Urinary bladder (tissue), 4 donors: ENCODE measurements around the gene KCNMA1. TPM values are rescaled to one million over a fixed set of nuclear protein-coding genes. Genes with fewer than 3 reads are reported as not detected.
"Not testable (repeated sequence)": the region's sequence is repeated elsewhere in the genome, so short reads cannot be mapped to it uniquely, and the experiment has no call there.

Source experiments
- DNase-seq: peaks from one replicate; pipeline ENCODE4 v3.0.0-alpha.2; 2015; ENCODE audit errors: extremely low spot score
- H3K27ac ChIP-seq: one replicate; pipeline ENCODE4 v1.5.1; 2013; ENCODE audit warnings: low read depth, mild to moderate bottlenecking, moderate library complexity
- H3K36me3 ChIP-seq: one replicate; pipeline ENCODE4 v1.6.1; 2013; ENCODE audit warnings: mild to moderate bottlenecking, moderate library complexity; ENCODE audit not compliant: insufficient read depth
- H3K4me1 ChIP-seq: one replicate; pipeline ENCODE4 v1.6.1; 2013; ENCODE audit warnings: mild to moderate bottlenecking, moderate library complexity; ENCODE audit not compliant: insufficient read depth
- H3K4me3 ChIP-seq: one replicate; pipeline ENCODE4 v1.5.1; 2013; ENCODE audit warnings: low read depth, low read length
- WGBS: extraction: QIAGEN DNeasy Blood & Tissue Kit; methylation state at CpG from one replicate; pipeline ENCODE4 v1.1.7; 2013; 5-methylcytosine and 5-hydroxymethylcytosine counted together
- polyA plus RNA-seq: library from polyadenylated mRNA; stranded (reverse); fragments of 200-250 nt; gene quantifications from one replicate; pipeline ENCODE4 v1.2.3, GENCODE V29; 2013
- total RNA-seq: library from RNA; depleted of rRNA; stranded (reverse); fragments of >200 nt; gene quantifications from one replicate; pipeline ENCODE4 v1.2.3, GENCODE V29; 2014
- donor health status: healthy with polysubstance abuse.
- donor health status: healthy.

The KCNMA1 gene
- total and polyA plus RNA-seq, 2 donors, result 105 to 107 TPM

- WGBS, result 94% methylated on average over 2 of the region's 2 CpGs
- no peak overlapping the region for H3K4me3 ChIP-seq
Measured at GRCh38 chr10:77673101-77673500, 35.5 kb upstream of the KCNMA1 start.

GRCh38 chr10:77671594-77672252 lies 34.1 kb upstream of the KCNMA1 start:
- H3K27ac ChIP-seq, result no peak overlapping the region
- WGBS, result 81% methylated on average over 10 of the region's 10 CpGs
- no peaks in the 10 kb centered on the region for H3K36me3 ChIP-seq
- H3K4me1 ChIP-seq, result no peaks in the 10 kb centered on the region
- DNase-seq, result no peak
- H3K4me3 ChIP-seq, result no peak overlapping the region

More at GRCh38 chr10:77673101-77673500, 35.5 kb upstream of the KCNMA1 start:
- DNase-seq, result no peak
- Histone ChIP-seq H3K4me1 (no peaks in the 10 kb centered on the region), H3K27ac (no peak overlapping the region), H3K36me3 (no peaks in the 10 kb centered on the region)

GRCh38 chr10:77670817-77671443 lies 33.3 kb upstream of the KCNMA1 start:
- Histone ChIP-seq H3K36me3 (no peaks in the 10 kb centered on the region), H3K4me3 (no peak overlapping the region), H3K27ac (no peak overlapping the region), H3K4me1 (no peaks in the 10 kb centered on the region)
- 56% methylated on average over 5 of the region's 5 CpGs for WGBS
- no peak for DNase-seq

- DNase-seq, result no peak
Measured at GRCh38 chr10:77669892-77670291, 32.3 kb upstream of the KCNMA1 start.

GRCh38 chr10:77667426-77668324 lies 30.1 kb upstream of the KCNMA1 start:
- H3K27ac ChIP-seq, result no peak overlapping the region
- no peaks in the 10 kb centered on the region for H3K4me1 ChIP-seq
- H3K4me3 ChIP-seq, result no peak overlapping the region
- no peak for DNase-seq
- WGBS, result 89% methylated on average over 3 of the region's 3 CpGs
- no peaks in the 10 kb centered on the region for H3K36me3 ChIP-seq

More at GRCh38 chr10:77669892-77670291, 32.3 kb upstream of the KCNMA1 start:
- H3K4me1 ChIP-seq, result no peaks in the 10 kb centered on the region
- no peaks in the 10 kb centered on the region for H3K36me3 ChIP-seq
- H3K27ac ChIP-seq, result no peak overlapping the region
- no peak overlapping the region for H3K4me3 ChIP-seq

- DNase-seq, result no peak
- no peak overlapping the region for H3K4me3 ChIP-seq
- no peaks in the 10 kb centered on the region for H3K4me1 ChIP-seq
- H3K27ac ChIP-seq, result no peak overlapping the region
- H3K36me3 ChIP-seq, result no peaks in the 10 kb centered on the region
- WGBS, result 95% methylated on average over 2 of the region's 2 CpGs
Measured at GRCh38 chr10:77666821-77667220, 29.2 kb upstream of the KCNMA1 start.

GRCh38 chr10:77664696-77665095 lies 27.1 kb upstream of the KCNMA1 start:
- Histone ChIP-seq H3K27ac (no peak overlapping the region), H3K4me1 (no peaks in the 10 kb centered on the region)

GRCh38 chr10:77664008-77664407 lies 26.4 kb upstream of the KCNMA1 start:
- H3K4me3 ChIP-seq, result no peak overlapping the region
- H3K36me3 ChIP-seq, result no peaks in the 10 kb centered on the region
- H3K4me1 ChIP-seq, result no peaks in the 10 kb centered on the region
- H3K27ac ChIP-seq, result no peak overlapping the region
- DNase-seq, result no peak
- 31% methylated on average over 2 of the region's 2 CpGs for WGBS

More at GRCh38 chr10:77664696-77665095, 27.1 kb upstream of the KCNMA1 start:
- WGBS, result 56% methylated on average over 3 of the region's 3 CpGs
- no peak for DNase-seq
- Histone ChIP-seq H3K4me3 (no peak overlapping the region), H3K36me3 (no peaks in the 10 kb centered on the region)

- 73% methylated on average over 6 of the region's 6 CpGs for WGBS
- H3K27ac ChIP-seq, result no peak overlapping the region
Measured at GRCh38 chr10:77661674-77662073, 24.1 kb upstream of the KCNMA1 start.

GRCh38 chr10:77661100-77661499 lies 23.5 kb upstream of the KCNMA1 start:
- 63% methylated on average over 3 of the region's 3 CpGs for WGBS
- Histone ChIP-seq H3K27ac (no peak overlapping the region), H3K36me3 (no peaks in the 10 kb centered on the region), H3K4me1 (no peaks in the 10 kb centered on the region), H3K4me3 (no peak overlapping the region)
- no peak for DNase-seq

More at GRCh38 chr10:77661674-77662073, 24.1 kb upstream of the KCNMA1 start:
- no peak for DNase-seq
- no peaks in the 10 kb centered on the region for H3K4me1 ChIP-seq
- no peaks in the 10 kb centered on the region for H3K36me3 ChIP-seq
- H3K4me3 ChIP-seq, result no peak overlapping the region

GRCh38 chr10:77659046-77659670 lies 21.6 kb upstream of the KCNMA1 start:
- H3K27ac ChIP-seq, DNase-seq, H3K4me3 ChIP-seq, H3K4me1 ChIP-seq, H3K36me3 ChIP-seq: not testable (repeated sequence)
- 98% methylated on average over 3 of the region's 3 CpGs for WGBS

- Histone ChIP-seq H3K4me1 (no peaks in the 10 kb centered on the region), H3K4me3 (no peak overlapping the region), H3K27ac (no peak overlapping the region), H3K36me3 (no peaks in the 10 kb centered on the region)
- DNase-seq, result no peak
Measured at GRCh38 chr10:77653210-77653609, 15.6 kb upstream of the KCNMA1 start.
